Fibroblast of lung (primary cell): Measurements from ENCODE around the gene ZC3H12A.

Experiments
- CTCF ChIP-seq, 2 donors: IDR thresholded peaks in 1 of 2; conservative IDR thresholded peaks in 1 of 2; 1 replicate in 1 of 2; 2 replicates in 1 of 2; pipeline ENCODE4 v1.5.1; 2011 to 2012; ENCODE audit warnings: low read length in 2 of 2, control low read depth in 1 of 2, inconsistent platforms in 1 of 2, low read depth in 1 of 2, mild to moderate bottlenecking in 1 of 2
- EZH2 ChIP-seq: IDR thresholded peaks from 2 replicates; pipeline ENCODE4 v1.5.1; 2012; ENCODE audit warnings: low read length, control low read depth, mild to moderate bottlenecking; ENCODE audit errors: missing control alignments

DNA sequence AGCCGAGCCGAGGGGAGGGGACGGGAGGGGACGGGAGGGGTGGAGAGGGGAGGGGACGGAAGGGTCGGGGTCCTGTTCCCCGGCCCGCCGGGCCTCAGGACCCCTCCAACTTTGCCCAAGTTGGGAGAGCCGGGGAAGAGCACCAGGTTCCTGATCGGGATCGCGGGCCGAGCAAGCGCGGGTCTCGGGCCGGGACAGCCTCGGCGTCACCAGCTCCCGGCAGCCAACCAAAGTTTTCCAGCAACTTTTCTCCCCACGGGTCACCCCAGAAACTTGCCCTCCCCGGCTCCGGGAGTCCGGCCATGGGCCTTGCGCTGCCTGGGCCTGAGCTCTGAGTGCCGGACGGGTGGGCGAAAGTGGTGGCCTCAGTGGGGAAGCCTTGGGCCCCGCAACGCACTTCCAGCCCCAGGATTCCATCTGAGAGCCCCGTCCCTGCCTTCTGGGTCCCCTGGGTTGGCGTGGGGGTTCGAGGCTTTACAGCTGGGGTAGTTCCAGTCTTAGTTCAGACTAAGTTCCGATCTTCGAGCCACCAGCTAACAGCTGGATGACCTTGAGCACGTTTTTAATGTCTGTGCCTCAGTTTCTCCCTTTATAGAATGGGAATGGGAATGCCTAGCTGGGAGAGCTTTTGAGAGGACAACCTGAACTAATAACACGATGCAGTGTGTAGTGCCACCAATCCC lies 458 bp downstream of the ZC3H12A start:
- TF ChIP-seq CTCF (conservative IDR thresholded peaks at IDR 0.05 in 1 of 2, IDR thresholded peaks at IDR 0.05 in 1 of 2; ENCODE audit: low read depth in 1 of 2, low read length in 2 of 2), result no peak
- TF ChIP-seq EZH2, result no peak
